Fibroblast of the aortic adventitia (primary cell): ENCODE results near the gene PLAAT2. TPM values are rescaled to one million over a fixed set of nuclear protein-coding genes. Genes with fewer than 3 reads are reported as not detected.
"Not testable (repeated sequence)": the region's sequence is repeated elsewhere in the genome, so short reads cannot be mapped to it uniquely, and the experiment has no call there.

ENCODE experiments used
- DNase-seq: peaks from one replicate; pipeline ENCODE4 v3.0.0-alpha.2; 2010; ENCODE audit warnings: low read depth
- H3K4me3 ChIP-seq: 2 replicates; pipeline ENCODE4 v1.5.1; 2011; ENCODE audit warnings: low read depth, mild to moderate bottlenecking, control low read depth, low read length, moderate library complexity
- total RNA-seq: library from RNA; depleted of rRNA; stranded (reverse); fragments of >200 nt; gene quantifications from 2 replicates; pipeline ENCODE4 v1.2.3, GENCODE V29; 2012; ENCODE audit warnings: low replicate concordance
- TF ChIP-seq, protein P1 (sequence below): IDR thresholded peaks from 2 replicates; pipeline ENCODE4 v1.5.1; 2011; ENCODE audit warnings: mild to moderate bottlenecking, low read length, control low read depth, inconsistent platforms; ENCODE audit not compliant: insufficient read depth

PLAAT2 gene
- total RNA-seq, 1 donor = not detected

DNA sequence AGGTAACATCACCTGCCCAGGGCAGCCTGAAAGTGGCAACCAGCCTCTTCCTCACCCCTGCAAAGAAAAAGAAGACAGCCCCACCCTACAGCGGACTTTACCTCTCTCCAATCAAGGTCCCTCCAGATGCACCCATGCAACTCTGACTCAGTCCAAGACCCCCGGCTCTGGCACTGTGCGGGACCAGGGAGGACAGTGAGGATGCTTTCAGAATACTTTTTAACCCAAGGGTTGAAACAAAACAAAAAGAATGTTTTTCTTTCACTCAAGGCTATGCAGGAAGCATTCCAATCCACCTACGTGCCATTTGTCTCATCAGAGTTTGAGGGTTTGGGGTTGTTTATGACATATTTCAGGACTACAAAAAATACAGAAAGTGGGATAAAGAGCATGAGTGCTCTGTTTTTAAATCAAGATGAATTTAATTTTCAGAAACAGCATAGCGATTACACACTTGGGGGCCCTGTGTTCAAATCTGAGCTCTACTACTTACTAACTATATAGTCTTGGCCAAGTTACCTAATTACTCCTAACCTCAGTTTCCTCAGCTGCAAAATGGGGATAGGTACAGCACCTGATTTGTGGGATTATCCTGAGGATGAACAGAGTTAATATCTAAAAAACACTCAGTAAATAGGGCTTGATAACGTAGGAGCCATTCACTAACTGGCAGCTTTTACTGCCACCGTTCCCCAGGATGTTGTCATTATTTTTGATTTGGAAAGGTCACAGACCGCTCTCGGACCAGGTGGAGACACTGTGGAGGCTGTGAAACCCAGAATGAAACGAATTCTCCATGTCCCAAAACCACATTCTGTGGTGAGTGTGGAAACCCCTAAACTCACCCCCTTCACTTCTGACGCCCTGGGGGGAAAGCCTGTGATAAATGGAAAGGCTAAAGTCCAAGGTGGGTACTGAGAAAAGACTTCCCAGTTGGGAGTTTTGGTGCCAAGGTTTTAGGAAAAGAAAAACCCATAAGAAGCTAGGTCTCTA is 45.5 kb upstream of the PLAAT2 start:
- no peak overlapping the region for H3K4me3 ChIP-seq
- DNase-seq = peak; percentile 58
- TF ChIP-seq, protein P1, sequence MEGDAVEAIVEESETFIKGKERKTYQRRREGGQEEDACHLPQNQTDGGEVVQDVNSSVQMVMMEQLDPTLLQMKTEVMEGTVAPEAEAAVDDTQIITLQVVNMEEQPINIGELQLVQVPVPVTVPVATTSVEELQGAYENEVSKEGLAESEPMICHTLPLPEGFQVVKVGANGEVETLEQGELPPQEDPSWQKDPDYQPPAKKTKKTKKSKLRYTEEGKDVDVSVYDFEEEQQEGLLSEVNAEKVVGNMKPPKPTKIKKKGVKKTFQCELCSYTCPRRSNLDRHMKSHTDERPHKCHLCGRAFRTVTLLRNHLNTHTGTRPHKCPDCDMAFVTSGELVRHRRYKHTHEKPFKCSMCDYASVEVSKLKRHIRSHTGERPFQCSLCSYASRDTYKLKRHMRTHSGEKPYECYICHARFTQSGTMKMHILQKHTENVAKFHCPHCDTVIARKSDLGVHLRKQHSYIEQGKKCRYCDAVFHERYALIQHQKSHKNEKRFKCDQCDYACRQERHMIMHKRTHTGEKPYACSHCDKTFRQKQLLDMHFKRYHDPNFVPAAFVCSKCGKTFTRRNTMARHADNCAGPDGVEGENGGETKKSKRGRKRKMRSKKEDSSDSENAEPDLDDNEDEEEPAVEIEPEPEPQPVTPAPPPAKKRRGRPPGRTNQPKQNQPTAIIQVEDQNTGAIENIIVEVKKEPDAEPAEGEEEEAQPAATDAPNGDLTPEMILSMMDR = no peak

DNA sequence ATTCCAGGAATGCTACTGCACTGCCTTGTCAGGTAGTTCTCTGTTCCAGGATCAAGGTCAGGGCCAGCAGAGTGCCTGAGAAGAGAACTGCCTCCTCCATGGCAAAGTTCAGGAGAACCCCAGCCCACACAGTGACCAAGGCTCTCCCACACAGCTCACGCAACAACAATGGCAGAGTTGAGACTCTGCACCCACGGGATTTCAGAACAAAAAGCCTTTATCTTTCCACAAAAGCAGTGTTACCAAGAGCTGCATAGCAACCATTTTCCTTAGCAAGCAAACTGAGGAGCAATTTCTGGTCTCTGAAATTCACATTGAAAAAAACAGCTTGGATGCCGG is 40.0 kb upstream of the PLAAT2 start:
- no peak overlapping the region for H3K4me3 ChIP-seq
- DNase-seq = peak; percentile 62
- TF ChIP-seq, protein P1 = no peak

GRCh38 chr11:63602290-63603179 is 39.4 kb upstream of the PLAAT2 start:
- H3K4me3 ChIP-seq = not testable (repeated sequence)
- TF ChIP-seq, protein P1 = peak; percentile 11
- peak; percentile 87 for DNase-seq

DNA sequence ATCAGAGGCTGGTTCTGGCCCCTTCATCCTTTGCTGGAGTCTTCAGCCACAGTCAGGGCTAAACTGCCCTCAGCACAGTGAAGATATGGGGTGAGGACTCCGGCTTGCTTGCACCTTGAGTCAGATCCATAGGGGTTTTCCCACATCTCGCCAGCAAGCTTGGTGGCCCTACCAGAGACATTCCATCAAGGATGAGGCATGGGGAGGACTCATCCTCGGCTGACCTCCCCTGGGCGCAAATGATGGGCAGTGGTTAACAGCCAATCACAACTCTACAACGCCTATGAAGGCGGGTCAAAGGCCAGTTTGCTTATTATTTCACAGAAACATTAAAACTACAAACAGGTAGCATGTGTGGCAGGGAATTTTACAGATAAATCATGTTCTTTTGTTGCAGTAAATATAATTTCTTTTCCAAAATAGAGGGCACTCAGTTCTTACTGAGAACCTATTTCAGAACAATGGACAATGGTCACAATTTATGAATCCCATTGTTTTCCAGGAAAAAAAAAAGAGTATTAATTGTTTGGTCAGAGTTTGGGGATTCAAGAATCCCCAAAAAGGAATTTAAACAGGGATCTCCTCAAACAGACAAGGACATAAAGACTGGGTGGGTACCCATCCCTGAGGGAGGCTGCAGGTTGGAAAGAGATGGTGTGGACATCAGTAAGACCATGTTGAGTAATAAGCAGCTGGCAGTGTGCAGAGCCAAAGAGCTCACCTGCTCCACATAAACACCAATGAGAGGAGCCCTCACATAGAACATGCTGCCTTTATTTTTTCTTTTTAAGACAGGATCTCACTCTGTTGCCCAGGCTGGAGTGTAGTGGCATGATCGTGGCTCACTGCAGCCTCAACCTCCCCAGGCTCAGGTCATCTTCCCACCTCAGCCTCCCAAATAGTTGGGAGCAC is 36.3 kb upstream of the PLAAT2 start:
- peak; percentile 67 for DNase-seq
- TF ChIP-seq, protein P1 = no peak
- no peak overlapping the region for H3K4me3 ChIP-seq

- H3K4me3 ChIP-seq = no peak overlapping the region
- no peak for DNase-seq
- TF ChIP-seq, protein P1 = no peak
These were observed 35.4 kb upstream of the PLAAT2 start for GRCh38 chr11:63598556-63598955.

DNA sequence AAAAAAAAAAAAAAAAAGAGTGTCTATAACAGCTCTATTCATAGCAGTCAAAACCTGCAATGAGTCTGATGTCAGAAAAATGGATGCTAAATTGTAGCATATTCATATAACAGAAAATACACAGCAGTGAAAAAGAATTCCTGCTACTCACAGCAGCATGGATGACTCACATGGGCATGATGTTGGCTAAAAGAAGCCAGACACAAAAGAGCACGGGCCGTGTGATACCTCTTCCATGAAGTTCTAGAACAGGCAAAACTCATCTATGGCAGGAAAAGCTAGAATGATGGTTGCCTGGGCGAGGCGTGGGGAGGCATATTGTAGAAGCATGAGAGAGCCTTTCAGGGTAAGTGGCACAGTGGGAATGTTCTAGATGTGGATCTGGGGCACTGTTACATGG is 32.1 kb upstream of the PLAAT2 start:
- TF ChIP-seq, protein P1 = no peak
- peak; percentile 42 for DNase-seq
- no peak overlapping the region for H3K4me3 ChIP-seq
